Right lobe of liver (tissue), 6 donors: ENCODE data around the gene ARMH2. TPM values are rescaled to one million over a fixed set of nuclear protein-coding genes. Genes with fewer than 3 reads are reported as not detected.
A peak's percentile ranks its signal among the peaks of the same experiment; 100 is the strongest.

Source experiments
- ATAC-seq, 4 donors: fragments of 200-7000 bp; cut with Tn5 transposase; one replicate each; pipeline ENCODE4 v1.9.1; 2020; ENCODE audit warnings: mild to moderate bottlenecking in 4 of 4, moderate library complexity in 4 of 4
- DNase-seq, 3 donors: peaks; one replicate each; pipeline ENCODE4 v3.0.0-alpha.2; 2020
- H3K27ac ChIP-seq, 3 donors: fragments of 200-600 bp; one replicate each; pipeline ENCODE4 v1.8.0; 2022
- H3K27me3 ChIP-seq, 2 donors: fragments of 200-600 bp; one replicate each; pipeline ENCODE4 v1.8.0; 2022
- H3K36me3 ChIP-seq, 4 donors: fragments of 200-600 bp; sonication (generic) in 1 of 4; one replicate each; pipeline versions ENCODE4 v1.5.1 to v1.8.0; 2017 to 2022; ENCODE audit warnings: control low read depth in 1 of 4
- H3K4me1 ChIP-seq, 4 donors: fragments of 200-600 bp; sonication (generic) in 1 of 4; one replicate each; pipeline versions ENCODE4 v1.5.1 to v1.8.0; 2017 to 2022; ENCODE audit warnings: control low read depth in 1 of 4
- H3K4me3 ChIP-seq, 3 donors: fragments of 200-600 bp; one replicate each; pipeline ENCODE4 v1.8.0; 2022
- H3K9me3 ChIP-seq, 4 donors: fragments of 200-600 bp; sonication (generic) in 1 of 4; one replicate each; pipeline versions ENCODE4 v1.5.1 to v1.8.0; 2017 to 2022; ENCODE audit warnings: control low read depth in 1 of 4
- POLR2A ChIP-seq: fragments of 450-650 bp; IDR thresholded peaks from one replicate; pipeline ENCODE4 v1.6.1; 2017; ENCODE audit warnings: antibody characterized with exemption, mild to moderate bottlenecking
- WGBS: methylation state at CpG from one replicate; pipeline ENCODE4 v1.1.6; 2018; ENCODE audit warnings: low coverage, low lambda C conversion rate; ENCODE audit not compliant: insufficient coverage; ENCODE audit errors: missing lambda C conversion rate; 5-methylcytosine and 5-hydroxymethylcytosine counted together
- intact Hi-C, 2 donors: fragments of 100-400 bp; cut with DNase I; formaldehyde crosslinking; loops; one replicate each; pipeline versions ENCODE4 v1.11.2 to v1.14.1; 2022
- total RNA-seq, 6 experiments: library from RNA; depleted of rRNA in 2 of 6; stranded (reverse); fragments of >200 nt in 2 of 6; fragmentation: NEBNext Ultra II Directional in 3 of 6; extraction: Animal tissue kit (Norgen Biotek cat#: 25700) in 3 of 6; gene quantifications; one replicate each; pipeline versions ENCODE4 v1.1.0 to v1.2.4, GENCODE V29; 2016 to 2023
- TF ChIP-seq, protein P1 (sequence below), 4 donors: fragments of 200-600 bp in 3 of 4; fragments of 450-650 bp in 1 of 4; IDR thresholded peaks; one replicate each; pipeline versions ENCODE4 v1.5.1 to v1.8.0; 2016 to 2022; ENCODE audit warnings: antibody characterized with exemption in 4 of 4, mild to moderate bottlenecking in 2 of 4
- donor health status: DM: no; HTN: yes; CAD: no.
- donor health status: DM: no; HTN: no; CAD: no.
- donor health status: DM: no; HTN: no; CAD: no.
- donor health status: DM: no; HTN: yes; CAD: no.
- donor health status: DM: no; HTN: yes; CAD: no.

The ARMH2 gene
- total RNA-seq, 6 experiments from 2014 or later, result not detected

GRCh38 chr6:24809728-24810127 lies 11.0 kb upstream of the ARMH2 start:
- Histone ChIP-seq H3K27me3 (no peaks in the 10 kb centered on the region), H3K36me3 (no peaks in the 10 kb centered on the region), H3K27ac (no peak overlapping the region), H3K4me3 (no peak overlapping the region), H3K9me3 (no peaks in the 10 kb centered on the region), H3K4me1 (peaks cover 0 to 9% (median 0%) of the 10 kb centered on the region in 4 donors)
- no peak for DNase-seq
- intact Hi-C loops, result no loop called here
- 35% methylated on average over 2 of the region's 3 CpGs for WGBS
- TF ChIP-seq POLR2A, result no peak
- ATAC-seq, result peak in 3 of 4 donors; percentile 26 to 50 (median 46)

DNA sequence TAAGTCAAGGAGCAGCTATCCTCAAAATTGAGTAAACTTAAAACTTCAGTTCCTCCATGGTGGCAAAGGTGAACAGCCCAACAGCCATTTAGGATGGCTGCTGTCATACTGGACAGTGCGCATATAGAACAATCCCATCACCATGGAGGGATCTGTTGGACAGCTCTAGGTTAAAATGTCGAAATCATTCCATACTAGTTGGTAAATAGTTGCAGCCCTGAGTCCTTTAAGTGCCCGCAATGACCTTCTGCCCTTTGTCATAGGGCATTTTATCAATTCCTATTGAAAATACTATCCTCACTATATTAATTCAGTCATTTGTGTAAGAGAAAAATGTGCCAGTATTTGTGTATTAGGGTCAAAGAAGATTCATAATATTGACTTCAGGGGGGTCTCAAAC lies 8.9 kb upstream of the ARMH2 start:
- no peak overlapping the region for H3K4me3 ChIP-seq
- no peak for TF ChIP-seq POLR2A
- TF ChIP-seq, protein P1, sequence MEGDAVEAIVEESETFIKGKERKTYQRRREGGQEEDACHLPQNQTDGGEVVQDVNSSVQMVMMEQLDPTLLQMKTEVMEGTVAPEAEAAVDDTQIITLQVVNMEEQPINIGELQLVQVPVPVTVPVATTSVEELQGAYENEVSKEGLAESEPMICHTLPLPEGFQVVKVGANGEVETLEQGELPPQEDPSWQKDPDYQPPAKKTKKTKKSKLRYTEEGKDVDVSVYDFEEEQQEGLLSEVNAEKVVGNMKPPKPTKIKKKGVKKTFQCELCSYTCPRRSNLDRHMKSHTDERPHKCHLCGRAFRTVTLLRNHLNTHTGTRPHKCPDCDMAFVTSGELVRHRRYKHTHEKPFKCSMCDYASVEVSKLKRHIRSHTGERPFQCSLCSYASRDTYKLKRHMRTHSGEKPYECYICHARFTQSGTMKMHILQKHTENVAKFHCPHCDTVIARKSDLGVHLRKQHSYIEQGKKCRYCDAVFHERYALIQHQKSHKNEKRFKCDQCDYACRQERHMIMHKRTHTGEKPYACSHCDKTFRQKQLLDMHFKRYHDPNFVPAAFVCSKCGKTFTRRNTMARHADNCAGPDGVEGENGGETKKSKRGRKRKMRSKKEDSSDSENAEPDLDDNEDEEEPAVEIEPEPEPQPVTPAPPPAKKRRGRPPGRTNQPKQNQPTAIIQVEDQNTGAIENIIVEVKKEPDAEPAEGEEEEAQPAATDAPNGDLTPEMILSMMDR (IDR thresholded peaks at IDR 0.05), result no peak
- 87% methylated on average over 3 of the region's 3 CpGs for WGBS
- H3K36me3 ChIP-seq, result no peaks in the 10 kb centered on the region
- H3K9me3 ChIP-seq, result no peaks in the 10 kb centered on the region
- intact Hi-C loops, result no loop called here
- H3K4me1 ChIP-seq, result peaks cover 0 to 9% (median 0%) of the 10 kb centered on the region in 4 donors
- ATAC-seq, result no peak
- no peak overlapping the region for H3K27ac ChIP-seq
- DNase-seq, result no peak
- no peaks in the 10 kb centered on the region for H3K27me3 ChIP-seq

GRCh38 chr6:24802271-24803059 lies 3.7 kb upstream of the ARMH2 start:
- H3K9me3 ChIP-seq, result no peaks in the 10 kb centered on the region
- 91% methylated on average over 7 of the region's 8 CpGs for WGBS
- H3K4me1 ChIP-seq, result peaks cover 0 to 8% (median 0%) of the 10 kb centered on the region in 4 donors
- TF ChIP-seq, protein P1 (IDR thresholded peaks at IDR 0.05), result no peak
- no peak for TF ChIP-seq POLR2A
- ATAC-seq (no peak), DNase-seq (no peak)
- no peaks in the 10 kb centered on the region for H3K36me3 ChIP-seq
- H3K4me3 ChIP-seq, result no peak overlapping the region
- no peak overlapping the region for H3K27ac ChIP-seq
- intact Hi-C loops, result no loop called here
- no peaks in the 10 kb centered on the region for H3K27me3 ChIP-seq

GRCh38 chr6:24799541-24799915 lies 811 bp upstream of the ARMH2 start:
- DNase-seq (no peak), ATAC-seq (peak in 2 of 4 donors; percentile 30 to 48)
- TF ChIP-seq, protein P1 (IDR thresholded peaks at IDR 0.05), result no peak
- no peak for TF ChIP-seq POLR2A
- peaks cover 0 to 8% (median 0%) of the 10 kb centered on the region in 4 donors for H3K4me1 ChIP-seq
- intact Hi-C loops, result no loop called here
- H3K27ac ChIP-seq, result no peak overlapping the region
- no peaks in the 10 kb centered on the region for H3K36me3 ChIP-seq
- H3K27me3 ChIP-seq, result no peaks in the 10 kb centered on the region
- WGBS, result 83% methylated on average over 1 of the region's 1 CpG
- H3K4me3 ChIP-seq, result no peak overlapping the region
- H3K9me3 ChIP-seq, result no peaks in the 10 kb centered on the region

- no peak overlapping the region for H3K4me3 ChIP-seq
- TF ChIP-seq POLR2A, result no peak
- TF ChIP-seq, protein P1 (IDR thresholded peaks at IDR 0.05), result no peak
- WGBS, result 76% methylated on average over 5 of the region's 6 CpGs
- H3K36me3 ChIP-seq, result no peaks in the 10 kb centered on the region
- no peaks in the 10 kb centered on the region for H3K27me3 ChIP-seq
- H3K27ac ChIP-seq, result no peak overlapping the region
- no peaks in the 10 kb centered on the region for H3K9me3 ChIP-seq
- ATAC-seq, result no peak
- H3K4me1 ChIP-seq, result peaks cover 0 to 8% (median 0%) of the 10 kb centered on the region in 4 donors
- no peak for DNase-seq
- intact Hi-C loops, result no loop called here
Observed at GRCh38 chr6:24797596-24798216, 1.0 kb downstream of the ARMH2 start.
